ENCODE measurements around the gene RNF123.

DNA sequence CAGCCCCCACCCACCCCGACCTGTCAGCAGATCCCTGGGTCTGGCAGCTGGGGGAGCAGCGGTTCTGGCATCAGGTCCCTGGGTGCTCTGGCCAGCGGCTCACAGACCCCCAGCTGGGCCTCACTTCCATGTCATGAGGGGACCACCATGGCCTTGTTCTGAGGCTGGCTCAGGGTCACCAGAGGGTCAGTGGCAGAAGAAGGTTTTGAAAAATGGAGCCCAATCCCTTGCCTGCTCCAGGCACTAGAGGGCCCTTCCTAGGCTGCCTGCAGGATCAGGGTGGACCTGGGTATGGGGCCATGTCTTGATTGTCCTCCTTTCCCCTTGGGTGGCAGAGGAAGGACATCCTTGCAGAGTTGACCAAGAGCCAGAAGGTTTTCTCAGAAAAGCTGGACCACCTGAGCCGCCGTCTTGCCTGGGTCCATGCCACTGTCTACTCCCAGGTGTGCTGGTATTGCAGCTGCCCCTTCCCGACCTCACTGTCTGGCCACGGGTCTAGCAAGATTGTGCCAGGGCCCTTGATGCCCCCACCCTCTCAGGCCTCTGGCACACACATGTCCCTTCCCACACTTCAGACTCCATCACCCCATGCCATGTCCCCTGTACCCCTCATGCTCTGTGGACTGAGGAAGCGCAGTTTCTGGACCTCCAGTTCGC, 17.2 kb downstream of the RNF123 start:
- TF ChIP-seq, protein P1, sequence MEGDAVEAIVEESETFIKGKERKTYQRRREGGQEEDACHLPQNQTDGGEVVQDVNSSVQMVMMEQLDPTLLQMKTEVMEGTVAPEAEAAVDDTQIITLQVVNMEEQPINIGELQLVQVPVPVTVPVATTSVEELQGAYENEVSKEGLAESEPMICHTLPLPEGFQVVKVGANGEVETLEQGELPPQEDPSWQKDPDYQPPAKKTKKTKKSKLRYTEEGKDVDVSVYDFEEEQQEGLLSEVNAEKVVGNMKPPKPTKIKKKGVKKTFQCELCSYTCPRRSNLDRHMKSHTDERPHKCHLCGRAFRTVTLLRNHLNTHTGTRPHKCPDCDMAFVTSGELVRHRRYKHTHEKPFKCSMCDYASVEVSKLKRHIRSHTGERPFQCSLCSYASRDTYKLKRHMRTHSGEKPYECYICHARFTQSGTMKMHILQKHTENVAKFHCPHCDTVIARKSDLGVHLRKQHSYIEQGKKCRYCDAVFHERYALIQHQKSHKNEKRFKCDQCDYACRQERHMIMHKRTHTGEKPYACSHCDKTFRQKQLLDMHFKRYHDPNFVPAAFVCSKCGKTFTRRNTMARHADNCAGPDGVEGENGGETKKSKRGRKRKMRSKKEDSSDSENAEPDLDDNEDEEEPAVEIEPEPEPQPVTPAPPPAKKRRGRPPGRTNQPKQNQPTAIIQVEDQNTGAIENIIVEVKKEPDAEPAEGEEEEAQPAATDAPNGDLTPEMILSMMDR (IDR thresholded peaks at IDR 0.05; ENCODE audit: insufficient read depth, low read length): no peak
- TF ChIP-seq POLR2AphosphoS5 (IDR thresholded peaks at IDR 0.05; ENCODE audit: low read depth): no peak
- TF ChIP-seq GABPA (IDR thresholded peaks at IDR 0.05; ENCODE audit: low read depth): no peak
- TF ChIP-seq, protein P2, sequence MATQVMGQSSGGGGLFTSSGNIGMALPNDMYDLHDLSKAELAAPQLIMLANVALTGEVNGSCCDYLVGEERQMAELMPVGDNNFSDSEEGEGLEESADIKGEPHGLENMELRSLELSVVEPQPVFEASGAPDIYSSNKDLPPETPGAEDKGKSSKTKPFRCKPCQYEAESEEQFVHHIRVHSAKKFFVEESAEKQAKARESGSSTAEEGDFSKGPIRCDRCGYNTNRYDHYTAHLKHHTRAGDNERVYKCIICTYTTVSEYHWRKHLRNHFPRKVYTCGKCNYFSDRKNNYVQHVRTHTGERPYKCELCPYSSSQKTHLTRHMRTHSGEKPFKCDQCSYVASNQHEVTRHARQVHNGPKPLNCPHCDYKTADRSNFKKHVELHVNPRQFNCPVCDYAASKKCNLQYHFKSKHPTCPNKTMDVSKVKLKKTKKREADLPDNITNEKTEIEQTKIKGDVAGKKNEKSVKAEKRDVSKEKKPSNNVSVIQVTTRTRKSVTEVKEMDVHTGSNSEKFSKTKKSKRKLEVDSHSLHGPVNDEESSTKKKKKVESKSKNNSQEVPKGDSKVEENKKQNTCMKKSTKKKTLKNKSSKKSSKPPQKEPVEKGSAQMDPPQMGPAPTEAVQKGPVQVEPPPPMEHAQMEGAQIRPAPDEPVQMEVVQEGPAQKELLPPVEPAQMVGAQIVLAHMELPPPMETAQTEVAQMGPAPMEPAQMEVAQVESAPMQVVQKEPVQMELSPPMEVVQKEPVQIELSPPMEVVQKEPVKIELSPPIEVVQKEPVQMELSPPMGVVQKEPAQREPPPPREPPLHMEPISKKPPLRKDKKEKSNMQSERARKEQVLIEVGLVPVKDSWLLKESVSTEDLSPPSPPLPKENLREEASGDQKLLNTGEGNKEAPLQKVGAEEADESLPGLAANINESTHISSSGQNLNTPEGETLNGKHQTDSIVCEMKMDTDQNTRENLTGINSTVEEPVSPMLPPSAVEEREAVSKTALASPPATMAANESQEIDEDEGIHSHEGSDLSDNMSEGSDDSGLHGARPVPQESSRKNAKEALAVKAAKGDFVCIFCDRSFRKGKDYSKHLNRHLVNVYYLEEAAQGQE (IDR thresholded peaks at IDR 0.05; ENCODE audit: insufficient replicate concordance, low read depth): no peak

Measured in HL-60 (cell line).